ENCODE measurements around the gene HEY2.

DNA sequence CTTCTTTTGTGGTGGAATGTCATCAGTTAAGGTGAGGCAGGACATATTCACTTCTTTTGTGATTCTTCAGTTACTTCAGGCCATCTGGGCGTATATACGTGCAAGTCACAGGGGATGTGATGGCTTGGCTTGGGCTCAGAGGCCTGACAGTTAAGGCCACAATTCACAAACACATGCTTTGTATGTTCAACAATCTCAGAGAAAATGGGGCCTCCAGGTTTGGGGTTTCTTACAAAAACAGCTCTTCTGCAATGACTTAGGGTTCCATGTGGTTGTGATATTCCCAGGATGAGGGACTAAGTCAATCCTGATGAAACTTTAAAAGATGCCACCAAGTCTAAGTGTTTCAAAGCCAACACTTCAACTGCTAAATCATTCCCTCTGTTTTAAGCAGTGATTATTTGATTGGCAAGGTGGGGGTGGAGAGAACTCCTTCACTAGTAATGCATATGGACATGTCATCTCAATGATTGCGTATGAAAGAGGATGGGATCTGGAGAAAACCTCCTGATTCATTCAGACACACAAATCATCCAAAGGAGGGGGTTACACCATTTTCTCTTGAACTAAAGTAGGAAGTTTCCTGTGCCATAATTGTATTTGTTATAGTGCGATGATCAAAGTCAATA is 41.7 kb upstream of the HEY2 start:
- TF ChIP-seq, protein P1, sequence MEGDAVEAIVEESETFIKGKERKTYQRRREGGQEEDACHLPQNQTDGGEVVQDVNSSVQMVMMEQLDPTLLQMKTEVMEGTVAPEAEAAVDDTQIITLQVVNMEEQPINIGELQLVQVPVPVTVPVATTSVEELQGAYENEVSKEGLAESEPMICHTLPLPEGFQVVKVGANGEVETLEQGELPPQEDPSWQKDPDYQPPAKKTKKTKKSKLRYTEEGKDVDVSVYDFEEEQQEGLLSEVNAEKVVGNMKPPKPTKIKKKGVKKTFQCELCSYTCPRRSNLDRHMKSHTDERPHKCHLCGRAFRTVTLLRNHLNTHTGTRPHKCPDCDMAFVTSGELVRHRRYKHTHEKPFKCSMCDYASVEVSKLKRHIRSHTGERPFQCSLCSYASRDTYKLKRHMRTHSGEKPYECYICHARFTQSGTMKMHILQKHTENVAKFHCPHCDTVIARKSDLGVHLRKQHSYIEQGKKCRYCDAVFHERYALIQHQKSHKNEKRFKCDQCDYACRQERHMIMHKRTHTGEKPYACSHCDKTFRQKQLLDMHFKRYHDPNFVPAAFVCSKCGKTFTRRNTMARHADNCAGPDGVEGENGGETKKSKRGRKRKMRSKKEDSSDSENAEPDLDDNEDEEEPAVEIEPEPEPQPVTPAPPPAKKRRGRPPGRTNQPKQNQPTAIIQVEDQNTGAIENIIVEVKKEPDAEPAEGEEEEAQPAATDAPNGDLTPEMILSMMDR (IDR thresholded peaks at IDR 0.05; ENCODE audit: low read depth, low read length, missing input control), result no peak
- TF ChIP-seq SP1 (IDR thresholded peaks at IDR 0.05), result no peak
- TF ChIP-seq, protein P2, sequence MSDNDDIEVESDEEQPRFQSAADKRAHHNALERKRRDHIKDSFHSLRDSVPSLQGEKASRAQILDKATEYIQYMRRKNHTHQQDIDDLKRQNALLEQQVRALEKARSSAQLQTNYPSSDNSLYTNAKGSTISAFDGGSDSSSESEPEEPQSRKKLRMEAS (IDR thresholded peaks at IDR 0.05), result no peak
- TF ChIP-seq, protein P3, sequence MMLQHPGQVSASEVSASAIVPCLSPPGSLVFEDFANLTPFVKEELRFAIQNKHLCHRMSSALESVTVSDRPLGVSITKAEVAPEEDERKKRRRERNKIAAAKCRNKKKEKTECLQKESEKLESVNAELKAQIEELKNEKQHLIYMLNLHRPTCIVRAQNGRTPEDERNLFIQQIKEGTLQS (IDR thresholded peaks at IDR 0.05), result no peak
- no peak for TF ChIP-seq TAF1 (conservative IDR thresholded peaks at IDR 0.05)
- no peak for TF ChIP-seq GABPA (IDR thresholded peaks at IDR 0.05 in 1 of 2, conservative IDR thresholded peaks at IDR 0.05 in 1 of 2)
- no peak for TF ChIP-seq YY1 (IDR thresholded peaks at IDR 0.05)
- TF ChIP-seq RAD21 (IDR thresholded peaks at IDR 0.05), result no peak
- TF ChIP-seq FOXA1 (IDR thresholded peaks at IDR 0.05), result no peak

All from liver (tissue), 3 donors.